HG03575 (cell line): ENCODE data around the gene CNTLN.
"Not testable (repeated sequence)": the region's sequence is repeated elsewhere in the genome, so short reads cannot be mapped to it uniquely, and the experiment has no call there.

ENCODE experiments used
- ATAC-seq: cut with Tn5 transposase; IDR thresholded peaks from one replicate; pipeline ENCODE4 v1.9.1; 2021; ENCODE audit not compliant: unreplicated experiment, insufficient number of reproducible peaks, low FRiP score; ENCODE audit errors: extremely low read depth

The CNTLN gene

DNA sequence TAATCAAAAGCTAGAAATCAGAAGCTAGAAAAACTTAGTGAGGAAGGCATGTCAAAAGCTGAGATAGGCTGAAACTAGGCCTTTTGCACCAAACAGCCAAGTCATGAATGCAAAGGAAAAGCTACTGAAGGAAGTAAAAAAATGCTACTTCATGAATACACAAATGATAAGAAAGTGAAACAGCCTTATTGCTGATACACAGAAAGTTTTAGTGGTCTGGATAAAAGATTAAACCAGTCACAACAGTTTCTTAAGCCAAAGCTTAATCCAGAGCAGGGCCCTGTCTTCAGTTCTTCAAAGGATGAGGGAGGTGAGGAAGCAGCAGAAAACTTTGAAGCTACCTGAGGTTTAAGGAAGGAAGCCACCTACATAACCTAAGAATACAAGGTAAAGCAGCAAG is 341.6 kb downstream of the CNTLN start:
- ATAC-seq = no peak

DNA sequence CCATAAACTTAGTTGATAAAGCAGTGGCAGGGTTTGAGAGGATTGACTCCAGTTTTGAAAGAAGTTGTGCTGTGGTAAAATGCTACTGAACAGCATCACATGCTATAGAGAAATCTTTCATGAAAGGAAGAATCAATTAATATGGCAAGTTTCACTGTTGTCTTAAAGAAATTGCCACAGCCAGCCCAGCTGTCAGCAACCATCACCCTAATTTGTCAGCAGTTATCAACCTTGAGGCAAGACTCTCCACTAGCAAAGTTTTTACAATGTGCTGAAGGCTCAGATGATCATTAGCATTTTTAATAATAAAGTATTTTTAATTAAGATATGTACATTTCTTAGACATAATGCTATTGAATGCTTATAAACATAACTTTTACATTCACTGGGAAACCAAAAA is 343.0 kb downstream of the CNTLN start:
- no peak for ATAC-seq

DNA sequence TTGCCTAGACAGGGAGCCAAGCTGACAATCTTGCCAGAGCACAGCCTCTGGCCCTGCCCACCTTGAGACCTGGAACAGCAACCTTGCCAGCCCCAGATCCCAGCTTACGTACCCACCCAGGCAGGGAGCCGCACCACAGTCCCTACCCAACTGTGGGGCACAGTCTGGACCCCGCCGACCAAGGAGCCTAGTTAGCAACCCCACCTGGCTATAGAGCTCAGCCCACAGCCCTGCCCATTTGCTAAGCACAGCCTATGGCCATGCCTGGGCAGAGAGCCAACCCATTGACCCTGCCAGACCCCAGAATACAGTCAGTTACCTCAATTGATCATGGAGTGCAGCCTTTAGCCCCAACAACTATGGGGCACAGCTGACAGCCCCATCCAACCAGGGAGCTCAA is 346.1 kb downstream of the CNTLN start:
- ATAC-seq = no peak

DNA sequence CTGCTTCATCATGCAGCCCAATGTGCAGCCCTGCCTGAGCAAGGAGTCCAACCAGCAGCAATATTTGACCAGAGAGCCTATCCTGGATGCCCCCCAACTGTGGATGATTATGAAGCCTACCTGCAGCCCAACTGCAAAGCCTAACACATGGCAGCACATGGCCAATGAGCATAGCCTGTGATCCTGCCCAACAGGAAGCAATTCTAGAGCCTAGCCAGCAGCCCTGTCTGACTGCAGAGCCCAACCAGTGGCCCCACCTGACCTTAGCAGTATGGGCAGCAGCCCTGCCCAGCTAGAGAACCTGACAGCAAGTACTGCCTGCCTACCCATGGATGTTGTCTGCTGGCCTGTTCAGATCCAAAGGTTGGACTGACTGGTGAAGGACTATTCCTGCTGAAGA is 346.7 kb downstream of the CNTLN start:
- ATAC-seq = no peak

DNA sequence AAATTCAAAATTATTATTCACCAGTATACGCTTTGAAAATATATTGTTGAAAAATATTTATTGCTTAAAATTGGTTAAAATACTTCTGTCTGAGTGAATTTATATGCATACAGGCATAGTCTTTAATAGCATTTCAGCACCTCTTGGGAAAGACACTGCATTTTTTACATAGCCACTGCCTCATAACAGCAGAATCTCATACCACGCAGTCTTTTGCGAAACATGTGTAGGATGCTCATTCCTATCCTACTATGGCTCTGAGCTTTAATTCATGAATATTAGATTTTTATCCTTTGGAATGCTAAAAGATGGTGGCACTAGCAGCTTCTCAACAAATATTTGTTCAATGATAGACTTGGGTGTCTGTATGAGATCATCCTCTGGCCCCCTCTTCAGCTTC is 350.1 kb downstream of the CNTLN start:
- ATAC-seq = no peak

DNA sequence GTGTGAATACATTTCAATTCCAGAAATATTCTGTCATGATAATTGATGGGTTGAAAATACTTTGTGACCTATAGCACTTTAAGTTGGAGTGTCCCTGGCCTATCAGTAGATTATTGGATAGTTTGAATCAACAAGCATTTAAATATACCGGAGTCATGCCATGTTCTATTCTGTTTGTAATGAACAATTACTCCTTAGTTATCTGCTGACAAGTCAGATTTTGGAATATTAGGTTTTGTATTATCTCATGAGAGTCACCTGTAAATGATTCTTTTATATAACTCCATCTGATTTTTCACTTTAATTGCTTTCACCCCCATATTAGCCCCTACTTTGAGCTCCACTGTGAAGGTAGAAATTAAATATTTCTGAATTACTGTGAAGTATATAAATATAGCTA is 351.6 kb downstream of the CNTLN start:
- ATAC-seq = no peak

DNA sequence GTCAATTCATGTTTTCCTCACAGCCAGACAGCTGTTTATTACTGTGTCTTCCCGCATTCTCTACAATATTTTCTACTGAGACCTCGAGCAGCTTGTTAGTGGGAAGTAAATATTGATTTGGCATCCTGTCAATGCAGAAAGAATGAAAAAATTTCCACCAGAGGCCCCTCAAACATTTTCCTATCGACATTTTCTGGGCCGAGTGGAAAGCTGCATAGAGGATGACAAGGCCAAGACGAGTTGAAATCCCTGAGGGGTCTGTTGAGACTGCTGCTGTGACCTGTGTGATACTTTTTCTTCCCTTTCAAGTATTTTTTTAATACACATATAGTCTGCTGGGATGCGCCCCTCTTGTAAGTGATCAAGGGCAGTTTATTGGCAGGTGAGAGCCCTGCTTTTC is 352.6 kb downstream of the CNTLN start:
- no peak for ATAC-seq

DNA sequence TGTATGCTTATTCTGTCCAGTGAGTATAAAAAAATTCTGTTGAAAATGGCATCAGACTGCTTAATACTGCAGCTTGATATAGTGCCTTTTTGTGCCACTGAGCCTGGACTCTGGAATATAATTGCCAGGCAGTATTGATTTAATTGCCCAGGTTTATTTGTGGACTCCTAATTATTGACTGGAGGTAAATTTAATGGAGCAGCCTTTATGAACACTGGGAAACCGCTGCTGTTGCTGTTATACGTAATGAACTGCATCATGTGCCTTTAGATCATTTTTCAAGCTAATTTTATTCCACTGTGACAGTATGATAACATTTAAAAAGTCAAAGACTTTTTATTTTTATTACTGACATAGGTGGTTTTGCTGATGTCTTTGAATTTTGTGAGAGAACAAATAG is 353.8 kb downstream of the CNTLN start:
- no peak for ATAC-seq

DNA sequence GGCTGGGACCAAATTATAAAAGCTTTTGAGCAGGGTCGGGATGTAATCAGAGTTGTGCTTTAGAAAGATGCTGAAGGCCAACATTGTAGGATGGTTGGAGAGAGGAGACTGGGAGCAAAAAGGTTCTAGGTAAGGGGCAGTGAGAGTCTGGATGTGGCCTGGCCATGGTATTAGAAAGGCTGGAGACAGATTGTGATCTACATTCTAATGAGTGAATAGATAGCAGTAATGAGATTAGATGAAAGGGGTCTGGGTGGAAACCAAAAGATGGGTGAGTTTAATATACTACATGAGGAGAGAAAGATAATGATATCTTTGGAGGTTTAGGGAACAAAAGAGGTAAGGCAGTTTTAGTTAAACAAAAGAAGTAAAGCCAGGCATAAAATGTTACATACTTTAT is 355.3 kb downstream of the CNTLN start:
- ATAC-seq = no peak

DNA sequence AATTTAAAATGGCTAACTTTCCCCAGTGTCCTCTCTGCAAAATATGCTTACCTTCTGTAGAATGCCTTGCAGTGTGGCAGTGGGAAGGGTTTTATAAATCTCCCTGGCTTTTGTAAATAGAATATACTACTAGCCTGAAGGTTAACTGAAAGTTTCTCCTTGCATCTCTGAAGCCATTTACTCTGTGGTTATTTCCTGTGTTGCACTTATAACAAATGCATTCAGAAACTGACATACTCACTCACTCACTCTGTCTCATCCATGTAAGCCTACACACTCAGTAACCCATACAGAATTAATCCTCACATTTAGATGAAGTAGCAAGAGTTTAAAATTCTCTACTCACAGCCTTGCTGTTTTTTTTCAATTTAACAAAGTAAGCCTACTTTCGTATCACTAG is 356.9 kb downstream of the CNTLN start:
- no peak for ATAC-seq

DNA sequence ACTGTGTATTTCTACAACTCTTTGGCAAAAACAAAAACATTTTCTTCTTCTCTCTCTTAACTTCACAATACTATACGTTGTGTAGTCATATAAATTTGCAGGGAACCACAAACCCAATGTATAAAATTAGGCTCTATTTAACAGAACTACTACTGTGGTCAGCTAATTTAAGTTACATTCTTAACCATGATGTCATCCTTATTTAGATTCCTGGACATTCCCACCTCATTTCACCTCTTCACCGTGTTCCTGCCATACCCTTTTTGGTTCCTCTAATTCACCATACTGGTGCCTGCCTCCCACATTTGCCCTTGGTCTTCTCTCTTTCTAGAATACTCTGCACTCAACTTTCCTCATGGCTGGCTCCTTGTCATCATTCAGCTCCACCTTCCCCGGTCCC is 368.4 kb downstream of the CNTLN start:
- no peak for ATAC-seq

DNA sequence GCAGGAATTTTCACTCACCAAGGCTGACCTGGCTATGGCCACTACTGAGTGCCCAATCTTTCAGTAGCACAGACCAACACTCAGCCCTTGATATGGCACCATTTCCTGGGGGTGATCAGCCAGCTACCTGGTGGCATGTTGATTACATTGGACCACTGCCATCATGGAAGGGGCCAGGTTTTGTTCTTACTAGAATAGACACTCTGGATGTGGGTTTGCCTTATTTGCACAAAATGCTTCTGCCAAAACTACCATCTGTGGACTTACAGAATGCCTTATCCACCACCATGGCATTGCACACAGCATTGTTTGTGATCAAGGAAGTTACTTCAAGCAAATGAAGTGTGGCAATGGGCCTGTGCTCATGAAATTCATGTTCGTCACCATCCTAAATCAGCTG is 374.3 kb downstream of the CNTLN start:
- ATAC-seq = no peak

DNA sequence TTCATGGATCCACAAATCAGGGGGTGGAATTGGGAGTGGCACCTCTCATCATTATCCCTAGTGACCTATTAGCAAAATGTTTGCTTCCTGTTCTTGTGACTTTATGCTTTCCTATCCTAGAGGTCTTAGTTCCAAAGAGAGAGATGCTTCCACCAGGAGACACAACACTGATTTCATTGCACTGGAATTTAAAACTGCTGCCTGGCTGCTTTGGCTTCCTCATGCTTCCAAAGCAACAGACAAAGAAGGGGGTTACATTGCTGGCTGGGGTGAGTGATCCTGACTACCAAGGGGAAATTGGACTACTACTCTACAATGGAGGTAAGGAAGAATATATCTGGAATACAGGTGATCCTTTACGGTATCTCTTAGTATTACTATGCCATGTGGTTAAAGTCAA is 374.9 kb downstream of the CNTLN start:
- no peak for ATAC-seq

DNA sequence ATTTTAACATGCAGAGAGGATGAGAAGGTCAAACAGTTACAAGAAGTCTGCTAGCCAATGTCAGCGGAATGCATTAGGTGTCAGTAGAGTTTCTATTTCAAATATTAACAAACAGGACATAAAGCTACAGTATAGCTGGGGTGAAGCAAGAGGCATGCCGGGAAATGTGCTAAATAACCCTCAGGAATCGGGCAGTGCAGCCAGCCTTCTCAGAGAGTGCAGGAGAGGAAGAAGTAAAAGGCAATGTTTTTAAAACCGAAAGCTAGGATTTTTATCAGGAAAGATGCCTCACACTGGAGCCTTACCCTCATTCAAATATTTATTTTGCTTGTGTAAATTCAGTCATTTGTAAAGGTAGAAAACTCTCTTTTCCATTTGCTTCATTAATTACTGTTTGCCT is 384.9 kb downstream of the CNTLN start:
- no peak for ATAC-seq

DNA sequence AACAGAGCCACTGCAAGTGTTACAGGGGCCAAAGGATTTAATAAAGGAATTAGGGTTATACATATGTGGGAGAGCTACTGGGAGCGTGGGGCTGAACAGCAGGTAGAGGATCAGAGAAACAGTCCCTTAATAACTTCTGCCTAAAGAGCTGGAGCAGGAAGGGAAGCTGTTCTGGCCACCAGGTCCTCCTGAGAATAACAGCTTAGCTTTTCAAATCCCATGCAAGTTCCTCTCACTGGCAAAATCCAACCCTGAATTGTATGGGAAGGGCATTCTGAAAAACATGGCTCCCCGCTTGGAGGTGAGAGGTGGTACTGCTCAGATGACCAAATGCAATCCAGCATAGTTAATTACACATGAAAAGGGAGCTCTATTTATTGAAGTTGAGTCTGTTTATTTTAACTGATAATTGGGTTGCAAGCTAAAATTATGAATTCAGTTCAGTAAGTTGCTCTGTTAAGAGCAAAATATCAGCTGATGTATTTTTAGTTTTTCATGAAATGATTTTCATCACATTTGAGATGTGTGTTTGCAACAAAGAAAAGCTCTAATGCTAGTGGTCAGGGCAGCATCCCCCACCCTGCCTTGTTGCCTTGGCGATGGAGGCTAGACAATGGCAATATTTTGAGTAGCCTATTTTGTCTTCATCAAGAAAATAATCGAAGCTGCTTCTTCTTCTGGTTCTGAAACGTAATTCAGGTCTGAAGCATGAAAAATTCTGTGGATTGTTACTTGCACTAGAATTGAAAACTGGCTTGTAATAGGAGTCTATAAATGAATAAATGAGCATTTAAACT is 385.6 kb downstream of the CNTLN start:
- ATAC-seq = no peak

DNA sequence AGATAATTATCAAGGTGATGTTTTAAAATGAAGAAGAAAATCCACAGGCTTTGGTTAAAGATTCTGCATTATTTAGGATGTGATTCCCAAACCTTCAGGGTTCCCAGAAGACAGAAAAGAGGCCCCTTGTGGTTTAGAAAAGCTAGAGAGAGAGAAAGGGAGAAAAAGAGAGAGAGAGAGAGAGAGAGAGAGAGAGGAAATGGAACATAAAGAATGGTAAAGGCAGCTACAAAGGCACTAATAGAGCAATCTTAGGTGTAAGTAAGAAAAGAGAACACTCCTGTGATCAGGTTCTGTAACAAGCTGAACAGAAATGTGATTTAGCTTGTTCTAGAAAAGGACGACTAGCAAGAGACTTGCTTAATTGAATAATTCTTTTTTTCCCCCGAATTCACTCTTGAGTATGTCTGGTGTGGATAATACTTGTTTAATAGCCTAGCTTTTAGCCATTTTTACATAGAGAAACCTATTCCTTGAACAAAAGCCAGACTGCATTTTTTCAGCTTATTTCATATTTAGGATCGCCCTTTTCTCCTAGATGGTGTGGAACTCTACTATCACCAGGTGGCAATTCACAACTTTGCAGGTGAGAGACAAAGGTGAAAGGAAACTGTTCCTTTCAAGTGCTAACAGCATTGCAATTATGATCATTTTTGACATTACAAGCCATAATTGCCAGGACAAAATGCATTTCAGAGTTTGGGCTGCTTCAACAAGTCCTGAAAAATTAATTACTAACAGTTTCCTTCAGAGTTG is 386.4 kb downstream of the CNTLN start:
- no peak for ATAC-seq

DNA sequence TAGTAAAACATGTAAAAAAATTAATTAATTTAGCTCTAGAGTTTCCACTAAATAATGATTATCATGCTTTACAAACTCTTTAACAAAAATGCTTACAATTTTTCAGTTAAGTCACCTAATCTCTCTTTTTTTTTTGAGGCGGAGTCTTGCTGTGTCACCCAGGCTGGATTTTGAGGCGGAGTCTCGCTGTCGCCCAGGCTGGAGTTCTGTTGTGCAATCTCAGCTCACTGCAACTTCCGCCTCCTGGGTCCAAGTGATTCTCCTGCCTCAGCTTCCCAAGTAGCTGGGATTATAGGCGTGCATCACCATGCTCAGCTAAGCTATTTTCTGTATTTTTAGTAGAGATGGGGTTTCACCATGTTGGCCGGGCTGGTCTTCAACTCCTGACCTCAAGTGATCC is 391.9 kb downstream of the CNTLN start:
- ATAC-seq = not testable (repeated sequence)

DNA sequence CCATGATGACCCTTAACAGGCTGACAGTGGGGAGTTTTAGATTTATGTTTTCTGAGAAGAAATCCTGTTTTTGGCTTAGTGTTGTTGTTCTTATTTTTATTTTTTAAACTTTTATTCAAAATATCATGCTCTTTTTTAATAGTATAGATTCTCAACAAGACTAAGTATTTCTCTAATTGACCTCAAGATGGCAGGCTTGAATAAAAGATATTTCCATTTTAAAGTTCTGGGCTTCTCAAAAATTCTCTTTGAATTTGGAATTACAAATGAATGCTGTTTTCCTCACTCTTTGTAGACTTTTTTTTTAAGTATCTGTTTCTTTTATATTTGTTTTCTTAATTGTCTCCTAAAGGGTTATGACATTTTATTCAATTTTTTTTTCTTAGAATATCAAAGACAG is 394.0 kb downstream of the CNTLN start:
- no peak for ATAC-seq

DNA sequence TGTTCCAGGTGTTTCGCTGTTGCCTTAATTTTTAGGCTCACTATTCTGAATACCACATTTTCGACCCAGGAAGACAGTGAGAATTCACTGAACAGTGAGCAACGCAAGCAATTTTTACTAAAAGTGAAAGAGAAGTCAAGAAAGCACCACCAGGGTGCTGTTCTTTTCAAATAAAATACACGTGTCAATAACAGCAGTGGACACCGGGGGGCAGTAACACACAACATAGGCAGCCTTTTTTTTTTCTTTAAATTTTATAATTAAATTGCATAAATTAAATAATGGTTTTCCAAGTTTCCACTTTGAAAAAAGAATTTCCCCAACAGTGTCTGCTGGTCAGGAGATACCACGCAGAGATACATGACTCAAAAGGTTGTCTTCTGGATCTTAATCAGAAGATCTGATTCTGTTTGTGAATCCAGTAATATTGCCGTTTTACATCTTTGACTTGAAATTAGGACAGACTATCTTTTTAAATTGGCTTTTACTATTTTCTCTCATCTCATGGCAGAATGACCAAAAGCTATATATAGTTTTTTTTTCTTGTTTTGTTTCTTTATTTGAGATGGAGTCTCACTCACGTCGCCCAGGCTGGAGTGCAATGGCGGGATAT is 396.9 kb downstream of the CNTLN start:
- ATAC-seq = peak; percentile 49

DNA sequence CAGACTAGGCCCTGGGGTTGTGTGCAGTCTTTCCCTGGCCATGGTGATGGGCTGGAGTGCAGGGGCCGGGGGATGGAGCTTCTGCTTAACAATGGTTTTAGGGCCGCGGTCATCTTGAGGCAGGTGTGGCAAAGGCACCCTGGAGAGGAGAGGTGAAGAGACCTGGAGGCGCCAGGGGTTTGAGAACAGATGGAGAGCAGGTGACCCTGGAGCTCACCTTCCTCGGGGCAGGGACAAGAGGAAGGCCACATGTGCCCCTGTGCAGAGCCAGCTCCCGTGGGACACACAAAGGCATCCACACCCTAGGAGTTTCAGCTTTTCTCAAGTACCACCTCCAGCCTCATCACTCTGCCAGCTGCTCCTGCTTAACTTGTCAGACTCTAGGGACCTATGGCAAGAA is 397.6 kb downstream of the CNTLN start:
- ATAC-seq = no peak
